Common myeloid progenitor, CD34-positive (primary cell): ENCODE results near the gene DDX59.

Source experiments
- CTCF ChIA-PET: fragments of 350-600 bp; sonication (Branson Sonifier 250); formaldehyde crosslinking; loops from one replicate; lab custom pipeline; 2021; ENCODE audit warnings: antibody characterized with exemption; lab: Charles Lee
- POLR2A ChIA-PET: fragments of 350-600 bp; sonication (Branson Sonifier 250); formaldehyde crosslinking; loops from one replicate; lab custom pipeline; 2021; ENCODE audit warnings: antibody characterized with exemption; lab: Charles Lee
- DNase-seq, 3 donors: peaks; one replicate each; pipeline versions ENCODE4 v3.0.0 to v3.0.0-alpha.2; 2013
- H3K27ac ChIP-seq, 2 experiments: 1 replicate in 1 of 2; 2 replicates in 1 of 2; pipeline ENCODE4 v1.7.0; 2013; ENCODE audit warnings: inconsistent platforms in 2 of 2, low read length in 2 of 2, mild to moderate bottlenecking in 2 of 2, low read depth in 1 of 2, moderate library complexity in 1 of 2; ENCODE audit not compliant: severe bottlenecking in 2 of 2, insufficient read depth in 1 of 2, poor library complexity in 1 of 2
- H3K27me3 ChIP-seq, 5 experiments: replicated peaks in 2 of 5; 1 replicate in 3 of 5; 2 replicates in 2 of 5; pipeline versions ENCODE4 v1.6.1 to v1.7.0; 2013; ENCODE audit warnings: low read length in 4 of 5, mild to moderate bottlenecking in 2 of 5, moderate library complexity in 2 of 5, inconsistent platforms in 1 of 5; ENCODE audit not compliant: insufficient read depth in 5 of 5, control insufficient read depth in 4 of 5
- H3K36me3 ChIP-seq, 4 experiments: 1 replicate in 2 of 4; 2 replicates in 2 of 4; pipeline versions ENCODE4 v1.6.1 to v1.7.0; 2013; ENCODE audit warnings: low read length in 3 of 4, control low read depth in 1 of 4, mild to moderate bottlenecking in 1 of 4; ENCODE audit not compliant: control insufficient read depth in 4 of 4, insufficient read depth in 4 of 4
- H3K4me1 ChIP-seq, 4 experiments: 1 replicate in 3 of 4; 2 replicates in 1 of 4; pipeline versions ENCODE4 v1.6.1 to v1.7.1; 2013; ENCODE audit warnings: low read length in 3 of 4, mild to moderate bottlenecking in 3 of 4, control low read depth in 1 of 4, inconsistent platforms in 1 of 4, moderate library complexity in 1 of 4; ENCODE audit not compliant: control insufficient read depth in 4 of 4, insufficient read depth in 4 of 4; ENCODE audit errors: control extremely low read depth in 1 of 4
- H3K4me3 ChIP-seq, 7 experiments: 1 replicate in 4 of 7; 2 replicates in 3 of 7; pipeline versions ENCODE4 v1.5.1 to v1.7.0; 2013; ENCODE audit warnings: mild to moderate bottlenecking in 7 of 7, low read length in 6 of 7, moderate library complexity in 6 of 7, inconsistent platforms in 2 of 7, low read depth in 2 of 7, control low read depth in 1 of 7; ENCODE audit not compliant: insufficient read depth in 4 of 7, control insufficient read depth in 1 of 7; ENCODE audit errors: extremely low read depth in 1 of 7
- H3K9me3 ChIP-seq, 5 experiments: 1 replicate in 4 of 5; 2 replicates in 1 of 5; pipeline versions ENCODE4 v1.6.1 to v1.7.1; 2013; ENCODE audit warnings: low read length in 4 of 5, mild to moderate bottlenecking in 2 of 5, inconsistent platforms in 1 of 5, low read depth in 1 of 5, moderate library complexity in 1 of 5; ENCODE audit not compliant: control insufficient read depth in 4 of 5, insufficient read depth in 2 of 5; ENCODE audit errors: control extremely low read depth in 1 of 5
- WGBS: methylation state at CpG from one replicate; pipeline ENCODE4 v1.1.5; 2013; ENCODE audit not compliant: insufficient coverage; 5-methylcytosine and 5-hydroxymethylcytosine counted together

Gene DDX59

DNA sequence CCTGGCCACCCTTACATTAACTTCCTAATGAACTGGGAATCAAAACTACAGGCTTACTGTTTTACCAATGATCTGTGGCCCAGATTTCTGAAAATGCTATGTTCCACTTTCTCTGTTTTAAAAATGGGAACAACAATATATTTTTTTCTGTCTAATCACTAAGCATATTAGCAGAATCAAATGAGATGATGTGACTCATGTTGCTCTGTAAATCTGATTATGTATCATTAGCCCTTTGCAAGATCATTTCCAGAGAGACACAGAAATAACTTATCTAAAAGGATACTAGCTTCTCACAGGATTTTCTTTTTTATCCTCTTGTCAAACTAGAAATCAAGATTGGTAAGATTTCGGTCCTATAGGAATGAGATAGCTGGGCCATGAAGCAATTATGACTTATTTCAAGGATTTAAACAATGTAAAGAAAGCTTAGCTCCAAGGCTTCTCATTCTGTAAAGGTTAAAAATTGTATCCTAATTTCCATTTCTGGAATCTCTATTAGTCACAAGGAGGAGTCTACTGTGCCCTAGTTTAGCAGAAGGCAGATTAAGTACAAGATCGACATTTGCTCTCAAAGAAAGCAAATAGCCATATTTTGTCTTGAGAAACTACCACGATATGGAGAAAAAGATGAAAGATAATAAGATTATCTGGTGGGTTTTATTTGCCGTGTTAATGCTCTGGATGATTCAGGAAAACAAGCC, 36.6 kb upstream of the DDX59 start:
- Histone ChIP-seq H3K27me3 (no peaks in the 10 kb centered on the region), H3K4me1 (no peaks in the 10 kb centered on the region), H3K36me3 (no peaks in the 10 kb centered on the region), H3K4me3 (no peak overlapping the region), H3K27ac (no peak overlapping the region), H3K9me3 (no peaks in the 10 kb centered on the region)
- 100% methylated on average over 3 of the region's 4 CpGs for WGBS
- DNase-seq = no peak
- ChIA-PET CTCF (no interaction called here), POLR2A (interaction anchor here (0.5 kb wide), 1 partner anchor 1219 kb away, joined by 5 read pairs; no protein-coding TSS in a partner anchor)

DNA sequence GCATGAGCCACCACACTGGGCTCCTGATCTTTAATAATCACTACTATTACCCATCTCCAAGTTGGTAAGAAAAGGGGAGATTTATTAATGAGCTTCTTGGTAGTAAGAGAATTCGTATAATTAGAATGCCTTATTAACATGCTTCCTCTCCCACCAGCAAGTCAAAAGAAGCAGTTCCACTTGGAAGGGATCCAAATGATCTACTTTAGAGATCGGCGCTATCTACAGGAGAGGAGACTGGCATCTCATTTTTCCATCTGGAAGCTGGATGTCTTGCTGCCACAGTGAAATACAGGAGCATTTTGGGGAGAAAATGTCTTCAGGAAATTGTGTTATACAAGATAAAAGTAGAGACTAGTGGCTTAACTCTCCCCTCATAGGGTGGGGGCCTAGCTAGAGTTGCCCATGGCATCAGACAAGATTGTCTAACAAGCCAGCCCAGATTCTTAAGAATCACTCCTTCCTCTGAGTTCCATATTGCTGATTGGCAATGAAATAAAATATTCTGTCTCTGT, 35.3 kb upstream of the DDX59 start:
- Histone ChIP-seq H3K36me3 (no peaks in the 10 kb centered on the region), H3K27ac (no peak overlapping the region), H3K4me3 (no peak overlapping the region), H3K27me3 (no peaks in the 10 kb centered on the region), H3K9me3 (no peaks in the 10 kb centered on the region), H3K4me1 (peaks cover 0 to 4% (median 1%) of the 10 kb centered on the region in 4 experiments)
- WGBS = 33% methylated on average over 2 of the region's 3 CpGs
- DNase-seq = peak; percentile 4 to 19 (median 18)
- CTCF ChIA-PET = interaction anchor here (0.9 to 1.3 kb wide), 2 partner anchors 10 to 13 kb away, joined by 3 read pairs; no protein-coding TSS in a partner anchor
- POLR2A ChIA-PET = no interaction called here

DNA sequence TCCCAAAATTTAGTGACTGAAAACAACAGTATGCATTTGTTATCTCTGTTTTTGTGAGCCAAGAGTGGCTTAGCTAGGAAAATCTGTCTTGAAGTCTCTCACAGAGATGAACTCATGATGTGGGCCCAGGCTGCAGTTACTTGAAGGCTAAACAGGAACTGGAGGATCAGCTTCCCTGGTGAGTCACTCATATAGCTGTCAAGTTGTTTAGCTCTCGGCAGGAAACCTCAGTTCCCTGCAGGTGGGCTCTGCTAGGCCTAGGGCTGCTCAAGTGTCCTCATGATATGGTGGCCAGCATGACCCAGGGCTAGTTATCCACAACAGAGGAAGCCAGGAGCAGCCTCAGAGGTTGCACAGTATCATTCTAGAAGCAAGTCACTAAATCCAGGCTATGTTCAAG, 30.2 kb upstream of the DDX59 start:
- ChIA-PET POLR2A (no interaction called here), CTCF (interaction anchor here (1.0 kb wide), 1 partner anchor 77 kb away, joined by 3 read pairs; no protein-coding TSS in a partner anchor)
- no peak overlapping the region for H3K4me3 ChIP-seq
- WGBS = 62% methylated on average over 1 of the region's 1 CpG
- H3K4me1 ChIP-seq = peaks cover 0 to 8% (median 6%) of the 10 kb centered on the region in 4 experiments
- no peaks in the 10 kb centered on the region for H3K36me3 ChIP-seq
- DNase-seq = peak in 2 of 3 donors; percentile 80 to 90
- no peaks in the 10 kb centered on the region for H3K27me3 ChIP-seq
- peaks cover 0 to 4% (median 0%) of the 10 kb centered on the region in 5 experiments for H3K9me3 ChIP-seq
- no peak overlapping the region for H3K27ac ChIP-seq

DNA sequence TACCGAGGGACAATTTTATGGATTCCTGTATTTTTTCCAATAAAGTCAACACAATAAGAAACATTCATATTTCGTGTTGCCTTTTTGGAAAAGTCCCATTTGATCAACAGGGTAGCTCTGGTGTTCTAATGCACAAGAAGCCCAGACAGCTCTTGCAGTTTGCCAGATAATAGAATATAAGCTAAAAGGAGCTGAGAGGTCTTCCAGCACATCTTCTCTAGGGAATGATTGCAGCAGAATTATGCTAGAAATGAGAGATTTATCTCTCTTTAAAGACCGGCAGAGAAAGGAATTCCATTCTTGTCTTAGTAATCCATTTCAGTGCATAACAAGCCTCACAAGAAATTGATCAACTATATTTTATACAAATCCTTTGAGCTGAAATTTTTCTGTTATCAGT, 25.0 kb upstream of the DDX59 start:
- 94% methylated on average over 2 of the region's 3 CpGs for whole genome bisulfite sequencing
- ChIA-PET POLR2A (no interaction called here), CTCF (interaction anchor here (0.8 to 1.6 kb wide), 3 partner anchors 10 to 72 kb away, joined by 3 read pairs; no protein-coding TSS in a partner anchor)
- DNase-seq = no peak
- H3K36me3 ChIP-seq = no peaks in the 10 kb centered on the region
- H3K9me3 ChIP-seq = peaks cover 0 to 4% (median 0%) of the 10 kb centered on the region in 5 experiments
- no peaks in the 10 kb centered on the region for H3K27me3 ChIP-seq
- H3K4me3 ChIP-seq = no peak overlapping the region
- no peak overlapping the region for H3K27ac ChIP-seq
- peaks cover 0 to 4% (median under 1%) of the 10 kb centered on the region in 4 experiments for H3K4me1 ChIP-seq

DNA sequence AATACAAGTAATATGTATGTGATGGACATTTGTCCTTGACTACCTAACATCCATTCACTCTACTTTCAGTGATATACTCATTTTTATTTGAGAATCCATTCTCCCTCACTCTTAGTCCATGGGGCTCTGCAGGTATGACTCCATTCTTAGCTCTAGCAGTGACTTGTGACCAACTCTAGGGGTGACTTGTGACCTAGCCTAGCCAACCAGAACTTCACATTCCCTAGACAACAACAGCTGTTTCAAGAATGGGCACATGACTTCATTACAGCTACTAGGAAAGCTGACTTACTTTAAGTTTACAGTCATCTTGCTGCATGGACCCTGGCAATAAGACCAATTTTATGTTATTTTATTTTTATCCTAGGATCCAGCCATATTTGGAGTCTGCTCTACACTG, 23.6 kb upstream of the DDX59 start:
- Histone ChIP-seq H3K9me3 (peaks cover 0 to 4% (median 0%) of the 10 kb centered on the region in 5 experiments), H3K36me3 (no peaks in the 10 kb centered on the region), H3K27me3 (no peaks in the 10 kb centered on the region), H3K4me3 (no peak overlapping the region), H3K4me1 (no peaks in the 10 kb centered on the region), H3K27ac (no peak overlapping the region)
- ChIA-PET CTCF (interaction anchor here (0.6 to 0.7 kb wide), 2 partner anchors 59 to 963 kb away, joined by 3 read pairs; no protein-coding TSS in a partner anchor), POLR2A (no interaction called here)
- no peak for DNase-seq

DNA sequence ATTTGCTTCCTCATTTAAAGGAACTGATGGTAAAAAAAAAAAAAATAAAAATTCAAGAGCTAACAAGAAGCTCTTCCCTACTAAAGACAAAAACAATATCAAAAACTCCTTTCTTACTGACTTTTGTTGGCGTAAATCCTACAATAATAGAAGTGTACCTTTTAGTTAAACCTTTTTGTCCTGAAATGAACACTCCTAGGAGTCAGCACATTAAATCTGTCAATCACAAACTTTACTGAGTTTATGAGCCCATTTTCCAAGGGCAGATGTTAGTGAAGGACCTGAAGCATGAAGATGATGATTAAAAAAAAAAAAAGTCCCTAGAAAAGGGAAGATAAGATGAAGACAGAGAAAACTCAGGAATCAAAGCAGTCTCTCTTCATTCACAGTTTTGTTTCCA, 22.6 kb upstream of the DDX59 start:
- H3K9me3 ChIP-seq = no peaks in the 10 kb centered on the region
- no peak overlapping the region for H3K4me3 ChIP-seq
- CTCF ChIA-PET = no interaction called here
- POLR2A ChIA-PET = no interaction called here
- DNase-seq = no peak
- WGBS = 100% methylated on average over 1 of the region's 1 CpG
- no peaks in the 10 kb centered on the region for H3K36me3 ChIP-seq
- no peaks in the 10 kb centered on the region for H3K27me3 ChIP-seq
- no peak overlapping the region for H3K27ac ChIP-seq
- H3K4me1 ChIP-seq = no peaks in the 10 kb centered on the region

DNA sequence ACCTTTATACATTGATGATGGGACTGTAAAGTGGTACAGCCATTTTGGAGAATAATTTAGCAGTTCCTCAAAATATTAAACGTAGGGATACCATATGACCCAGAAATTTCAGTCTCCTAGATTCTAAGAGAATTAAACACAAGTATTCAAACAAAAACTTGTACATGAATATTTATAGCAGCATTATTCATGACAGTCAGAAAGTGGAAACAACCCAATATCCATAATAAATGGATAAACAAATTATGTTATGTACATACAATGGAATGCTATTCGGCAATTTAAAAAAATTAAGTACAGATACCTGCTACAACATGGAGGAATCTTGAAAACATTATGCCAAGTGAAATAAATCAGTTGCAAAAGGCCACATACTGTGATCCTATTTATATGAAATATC, 16.9 kb upstream of the DDX59 start:
- H3K4me1 ChIP-seq = no peaks in the 10 kb centered on the region
- no peak overlapping the region for H3K4me3 ChIP-seq
- H3K27ac ChIP-seq = no peak overlapping the region
- H3K27me3 ChIP-seq = no peaks in the 10 kb centered on the region
- CTCF ChIA-PET = no interaction called here
- POLR2A ChIA-PET = no interaction called here
- no peaks in the 10 kb centered on the region for H3K36me3 ChIP-seq
- no peaks in the 10 kb centered on the region for H3K9me3 ChIP-seq
- no peak for DNase-seq
- no CpG with 5 or more reads among the region's 2 CpGs for WGBS
